SJCRH30 (cell line): ENCODE data around the gene RPL32. TPM values are rescaled to one million over a fixed set of nuclear protein-coding genes. Genes with fewer than 3 reads are reported as not detected.
"Not testable (repeated sequence)": the region's sequence is repeated elsewhere in the genome, so short reads cannot be mapped to it uniquely, and the experiment has no call there.

Experiments
- DNase-seq, 2 experiments: peaks; one replicate each; pipeline ENCODE4 v3.0.0-alpha.2; 2015 to 2020
- H3K27ac ChIP-seq: fragments of 250-450 bp; sonication (Bioruptor Pico); 2 replicates; pipeline ENCODE4 v1.5.1; 2020; ENCODE audit warnings: mild to moderate bottlenecking, moderate library complexity
- H3K27me3 ChIP-seq: fragments of 250-450 bp; sonication (Bioruptor Pico); 2 replicates; pipeline ENCODE4 v1.5.1; 2020; ENCODE audit warnings: mild to moderate bottlenecking, moderate library complexity
- H3K36me3 ChIP-seq: fragments of 250-450 bp; sonication (Bioruptor Pico); 2 replicates; pipeline ENCODE4 v1.5.1; 2020; ENCODE audit warnings: mild to moderate bottlenecking, moderate library complexity
- H3K4me1 ChIP-seq: fragments of 250-450 bp; sonication (Bioruptor Pico); 2 replicates; pipeline ENCODE4 v1.5.1; 2020; ENCODE audit warnings: mild to moderate bottlenecking, moderate library complexity
- H3K4me3 ChIP-seq: fragments of 250-450 bp; sonication (Bioruptor Pico); 2 replicates; pipeline ENCODE4 v1.5.1; 2020; ENCODE audit warnings: mild to moderate bottlenecking, moderate library complexity
- H3K9me3 ChIP-seq: fragments of 250-450 bp; sonication (Bioruptor Pico); replicated peaks from 2 replicates; pipeline ENCODE4 v1.5.1; 2020; ENCODE audit warnings: mild to moderate bottlenecking, moderate library complexity
- total RNA-seq: library from RNA; depleted of rRNA; stranded (reverse); fragments of >200 nt; shearing (Covaris generic); gene quantifications from 2 replicates; pipeline ENCODE4 v1.2.3, GENCODE V29; 2014

The RPL32 gene
- total RNA-seq, 1 experiment from 2014 or later: 3,652 TPM

DNA sequence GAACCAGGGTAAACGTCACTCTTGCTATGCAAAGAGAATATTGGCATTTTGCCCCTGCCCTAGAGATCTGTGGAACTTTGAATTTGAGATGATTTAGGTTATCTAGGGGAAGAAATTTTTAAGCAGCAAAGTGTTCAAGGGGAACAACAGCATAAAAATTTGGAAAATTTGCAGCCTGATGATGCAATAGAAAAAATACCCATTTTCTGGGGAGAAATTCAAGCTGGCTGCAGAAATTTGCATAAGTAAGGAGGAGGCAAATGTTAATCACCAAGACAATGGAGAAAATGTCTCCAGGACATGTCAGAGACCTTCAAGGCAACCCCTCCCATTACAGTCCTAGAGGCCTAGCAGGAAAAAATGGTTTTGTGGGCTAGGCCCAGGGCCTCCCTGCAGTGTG, 4.4 kb upstream of the RPL32 start:
- Histone ChIP-seq H3K4me1 (no peaks in the 10 kb centered on the region), H3K27me3 (no peaks in the 10 kb centered on the region), H3K36me3 (peaks cover 3% of the 10 kb centered on the region), H3K4me3 (no peak overlapping the region), H3K9me3 (no peaks in the 10 kb centered on the region), H3K27ac (no peak overlapping the region)
- no peak for DNase-seq

DNA sequence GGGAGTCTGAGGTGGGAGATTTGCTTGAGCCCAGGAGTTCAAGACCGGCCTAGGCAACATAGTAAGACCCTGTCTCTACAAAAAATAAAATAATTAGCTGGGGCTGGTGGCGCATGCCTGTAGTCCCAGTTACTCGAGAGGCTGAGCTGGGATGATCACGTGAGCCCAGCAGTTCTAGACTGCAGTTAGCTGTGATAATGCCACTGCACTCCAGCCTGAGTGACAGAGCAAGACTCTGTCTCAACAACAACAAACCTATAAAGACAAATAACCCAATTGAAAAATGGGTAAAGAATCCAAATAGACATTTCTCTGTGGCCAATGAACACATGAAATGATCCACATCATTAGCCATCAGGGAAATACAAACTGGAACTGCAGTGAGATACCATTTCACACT, 1.1 kb upstream of the RPL32 start:
- Histone ChIP-seq H3K27ac (no peak overlapping the region), H3K4me3 (no peak overlapping the region), H3K9me3 (no peaks in the 10 kb centered on the region), H3K27me3 (no peaks in the 10 kb centered on the region), H3K36me3 (peaks cover 34% of the 10 kb centered on the region), H3K4me1 (peaks cover 8% of the 10 kb centered on the region)
- DNase-seq: no peak

DNA sequence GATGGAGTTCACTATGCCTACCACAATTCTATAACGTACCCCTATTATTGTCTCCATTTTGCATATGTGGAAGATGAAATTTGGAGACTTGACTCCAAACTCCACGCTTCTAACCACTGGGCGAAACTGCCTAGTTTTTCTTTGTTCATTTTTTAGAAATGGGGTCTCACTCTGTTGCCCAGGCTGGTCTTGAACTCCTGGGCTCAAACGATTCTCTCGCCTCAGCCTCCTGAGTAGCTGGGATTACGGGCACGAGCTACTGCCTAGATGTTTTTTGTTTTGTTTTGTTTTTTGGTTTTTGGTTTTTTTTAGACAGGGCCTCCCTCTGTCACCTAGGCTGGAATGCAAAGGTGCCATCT, 584 bp upstream of the RPL32 start:
- Histone ChIP-seq H3K4me3 (peak overlapping the region; percentile 96), H3K36me3 (peaks cover 39% of the 10 kb centered on the region), H3K27me3 (no peaks in the 10 kb centered on the region), H3K4me1 (peaks cover 8% of the 10 kb centered on the region), H3K27ac (peak overlapping the region; percentile 98), H3K9me3 (no peaks in the 10 kb centered on the region)
- DNase-seq: no peak

DNA sequence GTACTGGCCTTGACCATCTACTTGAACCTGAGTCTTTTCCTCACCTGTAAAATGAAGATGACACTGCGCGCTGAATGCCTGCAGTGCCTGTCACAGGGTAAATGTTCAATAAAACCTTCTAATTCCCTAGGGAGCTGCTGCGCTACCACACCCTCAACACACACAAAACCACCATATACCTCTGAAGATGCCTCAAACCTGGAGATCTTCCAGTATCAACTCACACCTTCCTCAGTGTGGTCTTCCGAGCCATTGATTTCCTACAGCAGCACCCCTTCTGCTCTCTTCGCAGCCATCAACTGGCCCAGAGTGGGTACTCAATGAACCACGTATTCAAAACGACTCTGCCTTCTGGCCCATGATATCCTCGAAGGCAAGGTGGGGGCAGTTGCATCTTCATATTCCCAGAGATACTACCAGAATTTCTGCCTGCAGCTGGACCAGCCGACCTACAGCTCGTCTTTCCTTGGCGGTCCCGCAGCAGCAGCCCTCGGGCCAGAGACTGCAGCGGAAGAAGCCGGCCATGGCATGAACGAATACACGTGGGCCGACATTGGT, 695 bp downstream of the RPL32 start:
- H3K27me3 ChIP-seq: no peaks in the 10 kb centered on the region
- peak overlapping the region; percentile 96 for H3K4me3 ChIP-seq
- H3K36me3 ChIP-seq: peaks cover 52% of the 10 kb centered on the region
- H3K4me1 ChIP-seq: peaks cover 8% of the 10 kb centered on the region
- H3K27ac ChIP-seq: peak overlapping the region; percentile 98
- DNase-seq: peak in 1 of 2 experiments; percentile 31
- H3K9me3 ChIP-seq: no peaks in the 10 kb centered on the region

DNA sequence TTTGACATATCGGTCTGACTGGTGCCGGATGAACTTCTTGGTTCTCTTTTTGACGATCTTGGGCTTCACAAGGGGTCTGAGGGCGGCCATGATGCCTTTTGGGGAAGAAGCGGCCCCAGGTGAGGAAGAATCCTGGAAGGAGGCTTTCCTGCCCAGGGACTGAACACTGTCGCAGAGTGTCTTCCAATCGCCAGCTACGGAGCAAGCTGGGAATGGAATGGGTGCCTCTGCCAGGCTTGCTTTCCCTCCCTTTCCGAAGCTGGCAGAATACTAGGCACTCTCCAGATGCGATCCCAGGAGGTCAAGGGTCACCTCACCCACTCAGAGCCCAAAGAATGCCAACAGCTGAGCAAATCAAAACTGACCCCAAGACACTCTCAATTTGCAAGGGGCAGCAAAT, 1.2 kb downstream of the RPL32 start:
- DNase-seq, H3K9me3 ChIP-seq, H3K27me3 ChIP-seq, H3K4me1 ChIP-seq: not testable (repeated sequence)
- peak overlapping the region; percentile 96 for H3K4me3 ChIP-seq
- peaks cover 57% of the 10 kb centered on the region for H3K36me3 ChIP-seq
- peak overlapping the region; percentile 98; the same call in 1 of the 2 replicates for H3K27ac ChIP-seq

DNA sequence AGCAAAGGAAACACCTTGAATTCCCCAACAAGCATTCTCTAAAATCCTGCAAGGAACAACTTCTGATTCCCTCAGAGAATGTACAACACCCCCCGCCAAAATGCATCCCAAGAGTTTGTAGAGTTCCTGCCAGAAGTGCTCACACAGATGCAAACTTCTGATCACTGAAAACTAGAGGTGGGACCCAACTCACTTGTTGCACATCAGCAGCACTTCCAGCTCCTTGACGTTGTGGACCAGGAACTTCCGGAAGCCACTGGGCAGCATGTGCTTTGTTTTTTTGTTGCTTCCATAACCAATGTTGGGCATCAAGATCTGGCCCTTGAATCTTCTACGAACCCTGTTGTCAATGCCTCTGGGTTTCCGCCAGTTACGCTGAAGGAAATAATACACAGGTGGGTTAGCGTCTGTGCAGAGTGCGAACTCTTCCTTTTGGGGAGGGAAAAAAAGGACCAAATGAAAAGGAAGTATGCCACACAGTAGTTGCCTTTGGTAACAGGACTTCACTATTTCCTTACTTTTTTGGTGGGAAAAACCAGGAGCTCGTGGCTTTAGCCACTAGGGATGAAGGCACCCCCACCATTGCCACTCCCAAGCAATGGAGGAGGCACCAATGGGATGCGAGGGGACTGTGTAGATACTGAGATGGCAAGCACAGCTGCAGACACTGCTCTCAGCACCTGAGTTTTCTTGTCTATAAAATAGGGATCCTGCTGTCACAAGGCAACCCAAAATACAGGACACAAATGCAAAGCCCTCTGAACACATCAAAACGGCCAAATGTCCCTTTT, 2.0 kb downstream of the RPL32 start:
- peak overlapping the region; percentile 96 for H3K4me3 ChIP-seq
- H3K36me3 ChIP-seq: peaks cover 65% of the 10 kb centered on the region
- H3K4me1 ChIP-seq: peaks cover 8% of the 10 kb centered on the region
- no peaks in the 10 kb centered on the region for H3K27me3 ChIP-seq
- no peak for DNase-seq
- H3K9me3 ChIP-seq: no peaks in the 10 kb centered on the region
- H3K27ac ChIP-seq: no peak overlapping the region

DNA sequence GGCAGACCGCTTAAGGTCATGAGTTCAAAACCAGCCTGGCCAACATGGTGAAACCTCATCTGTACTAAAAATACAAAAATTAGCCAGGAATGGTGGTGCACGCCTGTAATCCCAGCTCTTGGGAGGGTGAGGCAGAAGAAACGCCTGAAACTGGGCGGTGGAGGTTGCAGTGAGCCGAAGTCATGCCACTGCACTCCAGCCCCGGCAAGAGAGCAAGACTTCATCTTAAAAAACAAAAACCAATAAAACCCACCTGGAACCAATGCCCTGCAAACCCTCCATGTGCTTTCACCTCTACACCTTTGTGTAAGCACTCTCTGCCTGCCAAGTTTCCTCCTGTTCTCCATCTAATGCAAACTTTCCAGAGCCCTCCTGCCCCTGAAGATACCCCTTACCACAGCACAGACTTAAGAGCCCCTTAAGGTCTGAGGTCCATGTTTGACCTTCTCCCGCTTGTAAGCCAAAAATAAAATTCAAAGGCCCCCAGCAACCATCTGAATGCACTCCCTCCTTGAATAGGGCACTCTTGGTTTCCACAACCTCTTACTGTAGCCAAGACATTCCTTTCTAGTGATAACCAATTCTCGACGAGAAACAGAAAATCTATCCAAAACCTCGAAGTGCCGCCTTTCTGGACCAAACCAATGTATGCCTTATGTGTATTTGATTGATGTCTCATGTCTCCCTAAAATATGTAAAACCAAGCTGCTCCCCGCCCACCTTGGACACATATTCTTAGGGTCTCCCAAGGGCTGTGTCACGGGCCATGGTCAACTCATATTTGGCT, 3.0 kb downstream of the RPL32 start:
- no peak for DNase-seq
- H3K36me3 ChIP-seq: peaks cover 75% of the 10 kb centered on the region
- no peak overlapping the region for H3K4me3 ChIP-seq
- H3K9me3 ChIP-seq: no peaks in the 10 kb centered on the region
- H3K4me1 ChIP-seq: peaks cover 8% of the 10 kb centered on the region
- H3K27ac ChIP-seq: no peak overlapping the region
- no peaks in the 10 kb centered on the region for H3K27me3 ChIP-seq

DNA sequence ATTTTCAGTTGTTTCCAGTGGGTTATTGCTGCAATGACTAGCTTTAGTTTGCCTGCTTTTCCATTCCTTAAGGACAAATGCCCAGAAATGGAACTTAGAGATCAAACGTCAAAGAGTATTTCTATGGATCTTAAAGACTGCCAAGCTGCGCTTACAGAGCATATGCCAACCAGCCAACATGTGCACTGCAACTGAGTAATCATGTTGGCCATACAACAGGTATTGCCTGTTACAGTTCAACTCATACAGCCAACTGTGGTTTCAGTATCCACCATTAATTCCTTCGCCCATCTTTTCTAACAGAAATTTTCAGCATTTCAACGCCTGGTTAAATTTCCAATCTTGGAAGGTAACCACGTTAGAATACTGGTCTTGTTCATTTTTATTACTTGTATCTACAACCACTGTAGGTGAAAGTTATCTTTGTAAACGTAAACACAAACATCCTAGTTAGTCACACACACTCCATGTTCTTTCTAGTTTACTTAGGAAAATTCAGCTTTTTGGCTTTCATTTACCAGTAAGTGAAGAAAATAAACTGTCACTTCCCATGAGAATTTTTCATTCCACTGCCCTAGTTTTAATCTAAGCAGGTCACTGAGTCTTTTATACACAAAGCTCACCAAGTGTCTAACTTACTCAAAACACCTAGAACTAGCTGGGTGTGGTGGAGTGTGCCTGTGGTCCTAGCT, 3.9 kb downstream of the RPL32 start:
- no peak for DNase-seq
- Histone ChIP-seq H3K9me3 (no peaks in the 10 kb centered on the region), H3K4me1 (peaks cover 8% of the 10 kb centered on the region), H3K36me3 (peaks cover 84% of the 10 kb centered on the region), H3K27me3 (no peaks in the 10 kb centered on the region), H3K4me3 (no peak overlapping the region), H3K27ac (no peak overlapping the region)

DNA sequence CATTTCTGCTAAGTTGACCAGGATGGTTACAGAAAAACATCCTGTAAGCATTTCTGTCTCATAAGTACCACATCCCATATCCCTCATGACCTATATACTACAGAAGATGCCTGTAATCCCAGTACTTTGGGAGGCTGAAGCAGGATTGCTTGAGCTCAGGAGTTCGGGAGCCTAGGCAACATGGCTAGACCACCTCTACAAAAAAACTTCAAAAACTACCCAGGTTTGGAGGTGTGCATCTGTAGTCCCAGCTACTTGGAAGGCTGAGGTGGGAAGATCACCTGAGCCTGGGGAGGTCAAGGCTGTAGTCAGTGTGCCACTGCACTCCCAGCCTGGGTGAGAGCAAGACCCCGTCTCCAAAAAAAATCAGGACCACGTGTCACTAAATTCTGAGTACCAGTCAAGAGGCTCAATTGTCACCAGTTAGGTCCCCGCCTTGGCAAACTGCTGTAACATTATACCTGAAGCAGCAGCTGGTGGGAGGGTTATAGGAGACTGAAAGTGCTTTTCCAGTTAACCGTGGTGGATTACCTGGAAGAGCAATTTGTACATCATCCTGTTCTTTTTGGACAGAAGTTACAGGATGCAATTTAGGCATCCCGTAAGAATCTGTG, 6.2 kb downstream of the RPL32 start:
- Histone ChIP-seq H3K9me3 (no peaks in the 10 kb centered on the region), H3K36me3 (peaks cover 88% of the 10 kb centered on the region), H3K27me3 (no peaks in the 10 kb centered on the region), H3K27ac (no peak overlapping the region), H3K4me3 (no peak overlapping the region), H3K4me1 (peaks cover 8% of the 10 kb centered on the region)
- no peak for DNase-seq

DNA sequence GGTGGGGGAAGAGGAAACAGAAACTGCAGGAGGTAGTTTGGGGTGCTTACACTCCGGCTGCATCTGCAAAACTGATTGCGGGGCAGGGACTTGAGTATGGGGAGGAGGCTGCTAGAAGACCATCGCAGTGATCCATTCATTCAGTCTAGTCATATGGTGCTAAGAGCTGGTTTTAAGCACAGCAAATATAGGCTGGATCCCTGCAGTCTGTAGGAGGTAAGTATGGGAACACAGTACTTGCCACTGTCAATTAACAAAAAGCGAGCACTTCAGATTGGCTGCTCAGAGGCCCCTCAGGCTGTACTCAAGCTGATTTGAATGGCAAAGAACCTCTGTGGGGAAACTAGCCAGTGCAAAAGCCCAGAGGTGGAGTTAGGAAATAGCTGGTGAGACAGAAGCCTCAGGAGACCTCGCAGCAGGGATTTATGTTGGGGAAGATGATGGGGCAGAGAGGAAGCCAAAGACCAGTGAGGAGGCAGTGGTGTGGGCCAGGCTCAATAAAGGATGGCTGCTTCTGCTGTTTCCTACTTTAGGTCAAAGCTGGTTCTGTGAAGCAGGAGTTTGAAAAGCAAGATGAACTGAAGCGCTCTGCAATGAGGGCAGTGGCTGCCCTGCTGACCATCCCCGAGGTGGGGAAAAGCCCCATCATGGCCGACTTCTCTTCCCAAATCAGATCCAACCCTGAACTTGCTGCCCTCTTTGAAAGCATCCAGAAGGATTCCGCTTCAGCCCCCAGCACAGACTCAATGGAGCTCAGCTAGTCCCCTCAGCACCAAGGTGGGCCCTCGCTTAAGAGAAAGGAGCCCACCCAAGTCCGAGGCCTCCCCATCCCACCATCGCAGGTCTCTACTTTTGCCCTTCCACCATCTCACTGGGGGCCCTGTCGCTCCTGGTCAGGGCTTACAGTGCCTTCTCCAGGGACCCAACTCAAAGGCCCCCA, 7.9 kb downstream of the RPL32 start:
- Histone ChIP-seq H3K9me3 (no peaks in the 10 kb centered on the region), H3K4me3 (no peak overlapping the region), H3K27me3 (no peaks in the 10 kb centered on the region), H3K4me1 (no peaks in the 10 kb centered on the region; the same call in 1 of the 2 replicates), H3K36me3 (peaks cover 71% of the 10 kb centered on the region), H3K27ac (no peak overlapping the region)
- DNase-seq: no peak

DNA sequence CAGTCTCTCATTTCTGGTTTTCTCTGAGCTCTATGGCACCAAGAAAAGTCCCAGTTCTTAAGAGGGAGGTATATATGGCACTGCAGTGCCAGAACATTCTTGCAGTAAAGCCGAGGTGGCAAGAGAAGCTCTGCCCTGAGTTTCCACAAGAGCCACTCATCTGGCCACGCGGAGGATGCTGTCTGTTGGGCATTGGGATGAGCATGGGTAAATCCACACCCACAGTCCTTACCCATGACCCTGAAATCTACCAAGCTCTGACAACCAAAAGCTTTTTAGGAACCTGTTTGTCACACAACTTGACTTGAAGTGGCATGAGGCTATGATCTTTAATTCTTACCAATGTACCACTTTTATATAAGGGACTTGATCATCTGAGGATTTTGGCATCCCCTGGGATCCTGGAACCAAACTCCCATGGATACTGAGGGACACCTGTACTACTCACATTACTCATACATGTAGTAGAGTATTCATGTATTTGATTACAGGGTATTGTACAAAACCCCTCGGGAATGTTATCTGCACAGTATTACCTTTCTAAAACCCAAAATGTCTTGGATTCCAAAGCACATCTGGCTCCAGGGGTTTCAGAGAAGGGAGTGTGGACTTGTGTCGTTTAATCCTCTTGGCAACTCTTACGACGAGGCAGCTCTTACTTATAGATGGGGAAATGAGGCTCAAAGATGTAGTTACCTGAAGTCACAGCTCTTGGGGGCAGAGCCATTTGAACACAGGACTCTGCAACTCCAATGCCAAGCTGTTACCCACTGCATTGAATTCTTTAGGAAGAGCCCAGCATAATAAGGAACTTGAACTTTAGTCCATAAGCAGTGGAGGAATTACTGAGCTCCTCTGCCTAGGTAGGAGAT, 8.8 kb downstream of the RPL32 start:
- H3K27ac ChIP-seq: no peak overlapping the region
- peaks cover 62% of the 10 kb centered on the region for H3K36me3 ChIP-seq

DNA sequence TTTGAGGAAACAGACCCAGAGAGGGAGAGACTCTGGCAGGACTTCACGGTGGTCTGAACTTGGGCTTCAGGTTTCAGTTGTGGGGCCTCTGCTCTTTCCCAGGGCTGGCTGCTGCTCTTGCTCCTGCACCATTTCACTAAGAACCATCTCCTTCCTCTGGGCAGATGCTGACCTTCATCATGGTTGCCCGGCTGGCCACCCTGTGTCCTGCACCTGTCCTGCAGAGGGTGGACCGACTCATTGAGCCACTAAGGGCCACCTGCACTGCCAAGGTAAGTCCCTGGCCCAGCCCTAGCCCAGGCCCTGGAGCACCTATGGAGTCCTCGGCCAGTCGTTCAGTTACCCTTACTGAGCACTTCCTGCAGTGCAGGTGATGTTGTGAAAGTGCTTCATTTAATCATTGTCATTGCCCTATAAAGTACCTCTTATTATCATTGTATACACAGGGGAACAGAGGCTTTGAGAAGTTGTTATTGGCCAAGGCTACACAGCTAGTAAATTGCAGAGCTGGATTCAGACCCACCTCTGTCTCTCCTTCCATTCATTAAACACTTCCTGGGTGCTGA, 10.0 kb downstream of the RPL32 start:
- peaks cover 50% of the 10 kb centered on the region for H3K36me3 ChIP-seq
- no peaks in the 10 kb centered on the region for H3K27me3 ChIP-seq
- DNase-seq: no peak
- H3K4me3 ChIP-seq: no peak overlapping the region
- no peaks in the 10 kb centered on the region for H3K9me3 ChIP-seq
- H3K4me1 ChIP-seq: no peaks in the 10 kb centered on the region
- no peak overlapping the region for H3K27ac ChIP-seq

More for the DNA sequence above, 8.8 kb downstream of the RPL32 start:
- Histone ChIP-seq H3K4me3 (no peak overlapping the region), H3K4me1 (no peaks in the 10 kb centered on the region), H3K9me3 (no peaks in the 10 kb centered on the region), H3K27me3 (no peaks in the 10 kb centered on the region)
- no peak for DNase-seq

DNA sequence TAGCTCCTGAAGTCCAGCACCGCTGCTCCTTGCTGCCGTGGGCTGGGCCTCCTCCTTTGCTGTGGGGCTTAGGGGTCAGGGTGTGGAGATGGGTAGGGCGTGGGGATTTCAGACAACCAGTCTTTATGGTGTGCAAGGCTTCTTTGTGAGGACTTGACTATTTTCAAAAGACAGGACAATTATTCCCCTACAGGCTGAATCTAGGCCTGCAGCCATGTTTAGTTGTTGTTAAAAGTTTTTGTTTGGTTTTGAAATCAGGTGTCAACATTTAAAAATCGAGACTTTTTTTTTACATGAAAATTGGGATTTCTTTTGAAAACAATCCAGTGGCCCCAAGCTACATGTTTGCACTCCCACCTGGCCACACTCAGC, 10.6 kb downstream of the RPL32 start:
- no peak overlapping the region for H3K4me3 ChIP-seq
- H3K27me3 ChIP-seq: no peaks in the 10 kb centered on the region
- H3K27ac ChIP-seq: no peak overlapping the region
- DNase-seq: no peak
- H3K36me3 ChIP-seq: peaks cover 44% of the 10 kb centered on the region
- H3K9me3 ChIP-seq: no peaks in the 10 kb centered on the region
- H3K4me1 ChIP-seq: no peaks in the 10 kb centered on the region
